HepG2 (cell line): Measurements from ENCODE around the gene SYMPK. TPM values are rescaled to one million over a fixed set of nuclear protein-coding genes. Genes with fewer than 3 reads are reported as not detected.

Experiments
- ATF2 ChIP-seq: sonication (generic); formaldehyde crosslinking; IDR thresholded peaks from 2 replicates; pipeline ENCODE4 v1.4.0; 2020; ENCODE audit warnings: missing genetic modification reagents
- EED ChIP-seq: sonication (generic); formaldehyde crosslinking; IDR thresholded peaks from 2 replicates; pipeline ENCODE4 v1.5.0; 2020; ENCODE audit warnings: mild to moderate bottlenecking, missing genetic modification reagents
- ELF1 ChIP-seq: sonication (generic); formaldehyde crosslinking; IDR thresholded peaks from 2 replicates; pipeline ENCODE4 v1.4.0; 2020; ENCODE audit warnings: missing genetic modification reagents
- GPN1 ChIP-seq: sonication (generic); formaldehyde crosslinking; IDR thresholded peaks from 2 replicates; pipeline ENCODE4 v1.5.1; 2020; ENCODE audit warnings: missing genetic modification reagents, borderline replicate concordance
- HCFC1 ChIP-seq: fragments of 150-350 bp; IDR thresholded peaks from 2 replicates; pipeline ENCODE4 v1.6.1; 2014; ENCODE audit warnings: low read depth, low read length
- HMG20A ChIP-seq: IDR thresholded peaks from 2 replicates; pipeline ENCODE4 v1.6.1; 2016; ENCODE audit warnings: borderline replicate concordance
- RORA ChIP-seq: sonication (generic); formaldehyde crosslinking; IDR thresholded peaks from 2 replicates; pipeline ENCODE4 v1.5.0; 2020; ENCODE audit warnings: mild to moderate bottlenecking, missing genetic modification reagents, moderate library complexity
- SCMH1 ChIP-seq: sonication (generic); formaldehyde crosslinking; IDR thresholded peaks from 2 replicates; pipeline ENCODE4 v1.9.0; 2021; ENCODE audit warnings: missing genetic modification reagents, mild to moderate bottlenecking, borderline replicate concordance
- SIN3B ChIP-seq: fragments of 150-350 bp; IDR thresholded peaks from 2 replicates; pipeline ENCODE4 v1.6.1; 2014; ENCODE audit warnings: low read length
- SP140L ChIP-seq: sonication (generic); formaldehyde crosslinking; IDR thresholded peaks from 2 replicates; pipeline ENCODE4 v1.4.0; 2020; ENCODE audit warnings: missing genetic modification reagents, borderline replicate concordance
- XBP1 ChIP-seq: sonication (generic); formaldehyde crosslinking; IDR thresholded peaks from 2 replicates; pipeline ENCODE4 v1.5.0; 2020; ENCODE audit warnings: missing genetic modification reagents
- YY1 ChIP-seq: IDR thresholded peaks from 2 replicates; pipeline ENCODE4 v1.6.1; 2011; ENCODE audit warnings: low read length, low read depth, moderate library complexity, mild to moderate bottlenecking; ENCODE audit not compliant: insufficient read depth, insufficient replicate concordance
- ZBTB43 ChIP-seq: sonication (generic); formaldehyde crosslinking; conservative IDR thresholded peaks from 2 replicates; pipeline ENCODE4 v1.4.0; 2020; ENCODE audit warnings: missing genetic modification reagents
- ZFX ChIP-seq: sonication (generic); formaldehyde crosslinking; IDR thresholded peaks from 2 replicates; pipeline ENCODE4 v1.4.0; 2020; ENCODE audit warnings: mild to moderate bottlenecking, low read depth, missing genetic modification reagents, moderate library complexity
- ZNF12 ChIP-seq: sonication (generic); formaldehyde crosslinking; IDR thresholded peaks from 2 replicates; pipeline ENCODE4 v1.5.0; 2020; ENCODE audit warnings: missing genetic modification reagents
- ZNF782 ChIP-seq: sonication (generic); formaldehyde crosslinking; IDR thresholded peaks from 2 replicates; pipeline ENCODE4 v1.4.0; 2020; ENCODE audit warnings: missing genetic modification reagents, mild to moderate bottlenecking, borderline replicate concordance
- polyA plus RNA-seq, 8 experiments: library from polyadenylated mRNA; depleted of rRNA in 3 of 8; stranded (reverse) in 7 of 8; unstranded in 1 of 8; fragments of >200 nt; fragmentation: Illumina TruSeq in 4 of 8; extraction: Trizol in 4 of 8; gene quantifications; 2 replicates each; pipeline versions ENCODE4 v1.2.1 to v1.2.3, GENCODE V29; 2011 to 2016; ENCODE audit warnings: low read depth in 4 of 8, missing spikeins in 1 of 8, mixed read lengths in 1 of 8; ENCODE audit not compliant: insufficient read depth in 1 of 8
- total RNA-seq, 5 experiments: library from RNA; depleted of rRNA; stranded (reverse); fragments of >200 nt; fragmentation: Illumina TruSeq; extraction: Trizol; gene quantifications; 2 replicates each; pipeline ENCODE4 v1.2.3, GENCODE V29; 2016; ENCODE audit warnings: low read depth in 1 of 5
- TF ChIP-seq, protein P1 (sequence below): sonication (generic); formaldehyde crosslinking; IDR thresholded peaks from 2 replicates; pipeline ENCODE4 v1.9.0; 2021; ENCODE audit warnings: missing genetic modification reagents, borderline replicate concordance
- TF ChIP-seq, protein P2 (sequence below): sonication (generic); formaldehyde crosslinking; IDR thresholded peaks from 2 replicates; pipeline ENCODE4 v1.9.0; 2021; ENCODE audit warnings: missing genetic modification reagents, mild to moderate bottlenecking, borderline replicate concordance
- TF ChIP-seq, protein P3 (sequence below): sonication (generic); formaldehyde crosslinking; IDR thresholded peaks from 2 replicates; pipeline ENCODE4 v1.8.0; 2022; ENCODE audit warnings: low read depth, missing genetic modification reagents
- TF ChIP-seq, protein P4 (sequence below): sonication (generic); formaldehyde crosslinking; IDR thresholded peaks from 2 replicates; pipeline ENCODE4 v1.5.0; 2020; ENCODE audit warnings: missing genetic modification reagents

SYMPK gene
- total and polyA plus RNA-seq, 2 of the 13 experiments (the other 11 are each of a cell fraction or from before 2014, with no cell fraction given), result 21.9 to 55.7 TPM

- TF ChIP-seq ZBTB43 (CRISPR knock-in tag), result no peak
- TF ChIP-seq HMG20A (CRISPR knock-in tag), result no peak
- no peak for TF ChIP-seq ZNF12 (CRISPR knock-in tag)
- TF ChIP-seq RORA (CRISPR knock-in tag), result no peak
- peak; percentile 95 for TF ChIP-seq YY1
- no peak for TF ChIP-seq ATF2
- TF ChIP-seq, protein P1, sequence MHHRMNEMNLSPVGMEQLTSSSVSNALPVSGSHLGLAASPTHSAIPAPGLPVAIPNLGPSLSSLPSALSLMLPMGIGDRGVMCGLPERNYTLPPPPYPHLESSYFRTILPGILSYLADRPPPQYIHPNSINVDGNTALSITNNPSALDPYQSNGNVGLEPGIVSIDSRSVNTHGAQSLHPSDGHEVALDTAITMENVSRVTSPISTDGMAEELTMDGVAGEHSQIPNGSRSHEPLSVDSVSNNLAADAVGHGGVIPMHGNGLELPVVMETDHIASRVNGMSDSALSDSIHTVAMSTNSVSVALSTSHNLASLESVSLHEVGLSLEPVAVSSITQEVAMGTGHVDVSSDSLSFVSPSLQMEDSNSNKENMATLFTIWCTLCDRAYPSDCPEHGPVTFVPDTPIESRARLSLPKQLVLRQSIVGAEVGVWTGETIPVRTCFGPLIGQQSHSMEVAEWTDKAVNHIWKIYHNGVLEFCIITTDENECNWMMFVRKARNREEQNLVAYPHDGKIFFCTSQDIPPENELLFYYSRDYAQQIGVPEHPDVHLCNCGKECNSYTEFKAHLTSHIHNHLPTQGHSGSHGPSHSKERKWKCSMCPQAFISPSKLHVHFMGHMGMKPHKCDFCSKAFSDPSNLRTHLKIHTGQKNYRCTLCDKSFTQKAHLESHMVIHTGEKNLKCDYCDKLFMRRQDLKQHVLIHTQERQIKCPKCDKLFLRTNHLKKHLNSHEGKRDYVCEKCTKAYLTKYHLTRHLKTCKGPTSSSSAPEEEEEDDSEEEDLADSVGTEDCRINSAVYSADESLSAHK (CRISPR knock-in tag), result no peak
- no peak for TF ChIP-seq SCMH1 (CRISPR knock-in tag)
- TF ChIP-seq SIN3B, result peak; percentile 38; the same call in 1 of the 2 replicates
- TF ChIP-seq XBP1 (CRISPR knock-in tag), result no peak
- TF ChIP-seq EED, result no peak
- no peak for TF ChIP-seq SP140L
- TF ChIP-seq ZNF782 (CRISPR knock-in tag), result peak; percentile 51; the same call in 1 of the 2 replicates
- TF ChIP-seq, protein P2, sequence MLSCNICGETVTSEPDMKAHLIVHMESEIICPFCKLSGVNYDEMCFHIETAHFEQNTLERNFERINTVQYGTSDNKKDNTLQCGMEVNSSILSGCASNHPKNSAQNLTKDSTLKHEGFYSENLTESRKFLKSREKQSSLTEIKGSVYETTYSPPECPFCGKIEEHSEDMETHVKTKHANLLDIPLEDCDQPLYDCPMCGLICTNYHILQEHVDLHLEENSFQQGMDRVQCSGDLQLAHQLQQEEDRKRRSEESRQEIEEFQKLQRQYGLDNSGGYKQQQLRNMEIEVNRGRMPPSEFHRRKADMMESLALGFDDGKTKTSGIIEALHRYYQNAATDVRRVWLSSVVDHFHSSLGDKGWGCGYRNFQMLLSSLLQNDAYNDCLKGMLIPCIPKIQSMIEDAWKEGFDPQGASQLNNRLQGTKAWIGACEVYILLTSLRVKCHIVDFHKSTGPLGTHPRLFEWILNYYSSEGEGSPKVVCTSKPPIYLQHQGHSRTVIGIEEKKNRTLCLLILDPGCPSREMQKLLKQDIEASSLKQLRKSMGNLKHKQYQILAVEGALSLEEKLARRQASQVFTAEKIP (CRISPR knock-in tag), result no peak
- TF ChIP-seq GPN1 (CRISPR knock-in tag), result no peak
- TF ChIP-seq, protein P3, sequence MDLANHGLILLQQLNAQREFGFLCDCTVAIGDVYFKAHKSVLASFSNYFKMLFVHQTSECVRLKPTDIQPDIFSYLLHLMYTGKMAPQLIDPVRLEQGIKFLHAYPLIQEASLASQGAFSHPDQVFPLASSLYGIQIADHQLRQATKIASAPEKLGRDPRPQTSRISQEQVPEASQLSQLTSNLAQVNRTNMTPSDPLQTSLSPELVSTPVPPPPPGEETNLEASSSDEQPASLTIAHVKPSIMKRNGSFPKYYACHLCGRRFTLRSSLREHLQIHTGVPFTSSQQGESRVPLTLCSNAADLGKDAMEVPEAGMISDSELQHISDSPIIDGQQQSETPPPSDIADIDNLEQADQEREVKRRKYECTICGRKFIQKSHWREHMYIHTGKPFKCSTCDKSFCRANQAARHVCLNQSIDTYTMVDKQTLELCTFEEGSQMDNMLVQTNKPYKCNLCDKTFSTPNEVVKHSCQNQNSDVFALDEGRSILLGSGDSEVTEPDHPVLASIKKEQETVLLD (CRISPR knock-in tag), result no peak
- TF ChIP-seq ELF1, result peak; percentile 74
- TF ChIP-seq, protein P4, sequence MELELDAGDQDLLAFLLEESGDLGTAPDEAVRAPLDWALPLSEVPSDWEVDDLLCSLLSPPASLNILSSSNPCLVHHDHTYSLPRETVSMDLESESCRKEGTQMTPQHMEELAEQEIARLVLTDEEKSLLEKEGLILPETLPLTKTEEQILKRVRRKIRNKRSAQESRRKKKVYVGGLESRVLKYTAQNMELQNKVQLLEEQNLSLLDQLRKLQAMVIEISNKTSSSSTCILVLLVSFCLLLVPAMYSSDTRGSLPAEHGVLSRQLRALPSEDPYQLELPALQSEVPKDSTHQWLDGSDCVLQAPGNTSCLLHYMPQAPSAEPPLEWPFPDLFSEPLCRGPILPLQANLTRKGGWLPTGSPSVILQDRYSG, result no peak
- TF ChIP-seq HCFC1, result peak; percentile 48; the same call in 1 of the 2 replicates
- TF ChIP-seq ZFX (CRISPR knock-in tag), result peak; percentile 63
These were observed 70.3 kb downstream of the SYMPK start, which contains the start of gene DMWD (continued) for GRCh38 chr19:45792470-45793177.
